ENCODE data around the gene C14orf132. TPM values are rescaled to one million over a fixed set of nuclear protein-coding genes. Genes with fewer than 3 reads are reported as not detected.

Gene C14orf132
- total RNA-seq, 2 donors from 2014 or later: 12.3 to 21.9 TPM

DNA sequence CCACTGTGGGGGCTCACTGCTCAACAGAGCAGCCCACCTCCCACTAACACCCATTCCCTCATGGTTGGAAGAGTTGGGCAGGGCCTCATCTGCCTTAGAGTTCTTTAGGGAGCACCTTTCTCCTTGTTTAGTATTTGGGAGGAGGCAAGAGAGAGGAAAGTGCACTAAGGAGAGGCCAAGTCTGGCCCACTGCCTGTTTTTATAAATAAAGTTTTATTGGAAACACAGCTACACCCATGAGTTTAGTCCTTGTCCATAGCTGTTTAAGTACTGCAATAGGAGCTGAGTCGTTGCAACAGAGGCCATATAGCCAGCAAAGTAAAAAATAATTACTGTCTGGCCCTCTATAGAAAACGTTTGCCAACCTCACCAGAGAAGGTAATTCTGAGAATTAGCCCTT lies 63.9 kb downstream of the C14orf132 start:
- Mint-ChIP-seq H3K27me3 (ENCODE audit: insufficient read depth) (peaks cover 6% of the 10 kb centered on the region), H3K27ac (no peak overlapping the region), H3K4me3 (no peak overlapping the region), H3K36me3 (ENCODE audit: low read depth) (no peaks in the 10 kb centered on the region), H3K4me1 (peaks cover 2% of the 10 kb centered on the region), H3K9me3 (no peaks in the 10 kb centered on the region)
- Histone ChIP-seq H3K4me1 (ENCODE audit: control insufficient read depth, insufficient read depth, low read length) (no peaks in the 10 kb centered on the region), H3K27me3 (ENCODE audit: control insufficient read depth, insufficient read depth, low read length, poor library complexity, severe bottlenecking) (no peaks in the 10 kb centered on the region), H3K27ac (ENCODE audit: low read depth, low read length) (no peak overlapping the region), H3K36me3 (ENCODE audit: control insufficient read depth, insufficient read depth, low read length) (no peaks in the 10 kb centered on the region), H3K9me3 (ENCODE audit: control insufficient read depth, low read length) (no peaks in the 10 kb centered on the region), H3K4me3 (ENCODE audit: low read length) (no peak overlapping the region), H3K9ac (ENCODE audit: extremely low read depth, low read length, poor library complexity, severe bottlenecking) (no peak overlapping the region)
- DNase-seq: peak; percentile 34
- WGBS, 2 experiments (ENCODE audit: insufficient coverage in 1 of 2, insufficient read length in 1 of 2): 80 to 92% methylated on average over 2 of the region's 2 CpGs
- TF ChIP-seq, protein P1, sequence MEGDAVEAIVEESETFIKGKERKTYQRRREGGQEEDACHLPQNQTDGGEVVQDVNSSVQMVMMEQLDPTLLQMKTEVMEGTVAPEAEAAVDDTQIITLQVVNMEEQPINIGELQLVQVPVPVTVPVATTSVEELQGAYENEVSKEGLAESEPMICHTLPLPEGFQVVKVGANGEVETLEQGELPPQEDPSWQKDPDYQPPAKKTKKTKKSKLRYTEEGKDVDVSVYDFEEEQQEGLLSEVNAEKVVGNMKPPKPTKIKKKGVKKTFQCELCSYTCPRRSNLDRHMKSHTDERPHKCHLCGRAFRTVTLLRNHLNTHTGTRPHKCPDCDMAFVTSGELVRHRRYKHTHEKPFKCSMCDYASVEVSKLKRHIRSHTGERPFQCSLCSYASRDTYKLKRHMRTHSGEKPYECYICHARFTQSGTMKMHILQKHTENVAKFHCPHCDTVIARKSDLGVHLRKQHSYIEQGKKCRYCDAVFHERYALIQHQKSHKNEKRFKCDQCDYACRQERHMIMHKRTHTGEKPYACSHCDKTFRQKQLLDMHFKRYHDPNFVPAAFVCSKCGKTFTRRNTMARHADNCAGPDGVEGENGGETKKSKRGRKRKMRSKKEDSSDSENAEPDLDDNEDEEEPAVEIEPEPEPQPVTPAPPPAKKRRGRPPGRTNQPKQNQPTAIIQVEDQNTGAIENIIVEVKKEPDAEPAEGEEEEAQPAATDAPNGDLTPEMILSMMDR (conservative IDR thresholded peaks at IDR 0.05): no peak

DNA sequence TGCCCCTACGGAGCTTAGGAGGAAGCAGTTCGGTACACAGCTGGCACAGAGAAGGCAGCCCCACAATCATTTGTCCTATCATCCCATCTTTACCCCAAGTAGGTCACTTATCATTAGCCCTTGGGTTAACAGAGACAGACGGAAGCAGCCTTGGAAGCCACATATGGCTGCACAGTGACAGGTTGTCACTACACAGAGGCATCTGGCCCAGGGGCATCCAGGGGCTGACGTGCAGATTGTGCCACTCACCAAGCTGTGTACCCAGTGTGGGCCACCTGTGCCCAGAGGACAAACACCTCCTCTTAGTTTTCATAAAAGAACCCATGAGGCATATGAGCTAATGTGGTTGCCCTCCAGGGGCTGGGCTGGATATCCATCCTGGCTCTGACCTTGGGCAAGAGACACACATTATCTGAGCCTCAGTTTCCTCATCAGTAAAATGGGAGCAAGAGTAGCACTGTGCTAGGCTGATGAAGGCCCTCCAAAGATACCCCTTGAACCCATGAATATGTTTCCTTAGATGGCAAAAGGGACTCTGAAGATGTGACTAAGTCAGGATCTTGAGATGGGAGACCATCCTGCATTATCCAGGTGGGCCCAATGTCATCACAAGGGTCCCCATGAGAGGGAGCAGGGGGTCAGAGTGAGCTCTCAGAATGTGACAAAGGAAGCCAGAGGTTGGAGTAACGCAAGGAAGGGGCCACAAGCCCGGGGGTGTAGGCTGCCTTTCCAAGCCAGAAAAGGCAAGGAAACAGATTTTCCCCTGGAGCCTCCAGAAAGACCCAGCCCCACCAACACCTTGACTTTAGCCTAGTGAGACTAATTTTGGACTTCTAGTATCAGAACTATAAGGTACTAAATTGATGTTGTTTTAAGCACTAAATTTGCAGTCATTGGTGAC lies 64.6 kb downstream of the C14orf132 start:
- Mint-ChIP-seq H3K27ac (no peak overlapping the region), H3K27me3 (ENCODE audit: insufficient read depth) (peaks cover 8% of the 10 kb centered on the region), H3K9me3 (no peaks in the 10 kb centered on the region), H3K4me1 (peaks cover 2% of the 10 kb centered on the region), H3K4me3 (no peak overlapping the region), H3K36me3 (ENCODE audit: low read depth) (no peaks in the 10 kb centered on the region)
- no peaks in the 10 kb centered on the region for H3K27me3 ChIP-seq (ENCODE audit: control insufficient read depth, insufficient read depth, low read length, poor library complexity, severe bottlenecking)
- no peak for DNase-seq
- H3K9me3 ChIP-seq (ENCODE audit: control insufficient read depth, low read length): no peaks in the 10 kb centered on the region
- no peak overlapping the region for H3K9ac ChIP-seq (ENCODE audit: extremely low read depth, low read length, poor library complexity, severe bottlenecking)
- TF ChIP-seq, protein P1 (conservative IDR thresholded peaks at IDR 0.05): no peak
- H3K4me1 ChIP-seq (ENCODE audit: control insufficient read depth, insufficient read depth, low read length): no peaks in the 10 kb centered on the region
- 88 to 92% methylated on average over 2 to 6 of the region's 6 CpGs for WGBS, 2 experiments (ENCODE audit: insufficient coverage in 1 of 2, insufficient read length in 1 of 2)
- H3K27ac ChIP-seq (ENCODE audit: low read depth, low read length): no peak overlapping the region
- H3K4me3 ChIP-seq (ENCODE audit: low read length): no peak overlapping the region
- no peaks in the 10 kb centered on the region for H3K36me3 ChIP-seq (ENCODE audit: control insufficient read depth, insufficient read depth, low read length)

DNA sequence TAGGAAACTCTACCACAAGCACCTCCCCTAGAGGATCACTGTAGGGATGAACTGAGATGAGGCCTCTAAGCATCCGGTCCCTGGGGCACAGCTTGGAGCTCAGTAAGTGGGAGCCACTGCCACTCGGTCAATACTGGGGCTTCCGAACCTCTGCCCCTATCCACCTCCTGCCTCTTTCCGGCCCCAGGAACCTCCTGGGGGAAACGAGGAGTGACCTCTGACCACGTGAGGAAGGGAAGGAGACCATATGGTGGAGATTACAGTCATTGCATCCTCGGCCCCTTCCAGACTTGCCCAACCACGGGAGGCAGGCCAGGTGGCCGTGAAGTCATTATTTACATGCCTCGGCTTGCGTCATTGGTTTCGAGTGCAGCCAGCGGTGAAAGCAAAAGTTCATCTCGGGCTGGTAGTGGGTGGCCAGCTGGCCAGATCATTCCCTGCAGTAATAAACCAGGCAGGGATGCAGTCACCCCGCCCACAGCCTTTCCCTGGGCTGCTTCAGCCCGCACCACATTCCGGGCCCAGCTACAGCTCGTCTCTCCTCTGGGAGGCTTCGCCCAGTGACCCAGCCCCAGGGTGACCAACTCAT lies 65.4 kb downstream of the C14orf132 start:
- DNase-seq: peak; percentile 17
- Histone ChIP-seq H3K36me3 (ENCODE audit: control insufficient read depth, insufficient read depth, low read length) (no peaks in the 10 kb centered on the region), H3K9ac (ENCODE audit: extremely low read depth, low read length, poor library complexity, severe bottlenecking) (no peak overlapping the region), H3K4me1 (ENCODE audit: control insufficient read depth, insufficient read depth, low read length) (no peaks in the 10 kb centered on the region), H3K27me3 (ENCODE audit: control insufficient read depth, insufficient read depth, low read length, poor library complexity, severe bottlenecking) (no peaks in the 10 kb centered on the region), H3K9me3 (ENCODE audit: control insufficient read depth, low read length) (no peaks in the 10 kb centered on the region), H3K27ac (ENCODE audit: low read depth, low read length) (no peak overlapping the region), H3K4me3 (ENCODE audit: low read length) (no peak overlapping the region)
- Mint-ChIP-seq H3K27ac (no peak overlapping the region), H3K4me3 (no peak overlapping the region), H3K27me3 (ENCODE audit: insufficient read depth) (peaks cover 8% of the 10 kb centered on the region), H3K36me3 (ENCODE audit: low read depth) (no peaks in the 10 kb centered on the region), H3K9me3 (no peaks in the 10 kb centered on the region), H3K4me1 (peaks cover 2% of the 10 kb centered on the region)
- WGBS, 2 experiments (ENCODE audit: insufficient coverage in 1 of 2, insufficient read length in 1 of 2): 93 to 94% methylated on average over 12 to 19 of the region's 19 CpGs
- TF ChIP-seq, protein P1 (conservative IDR thresholded peaks at IDR 0.05): no peak

All from endodermal cell (in vitro differentiated cells).